GM12873 (cell line): ENCODE measurements around the gene SLC6A4.

Experiments
- TF ChIP-seq, protein P1 (sequence below): IDR thresholded peaks from 2 replicates; pipeline ENCODE4 v1.5.1; 2012; ENCODE audit warnings: low read depth, mild to moderate bottlenecking, moderate library complexity, low read length, control low read depth; ENCODE audit not compliant: insufficient read depth; ENCODE audit errors: missing control alignments

Gene SLC6A4

DNA sequence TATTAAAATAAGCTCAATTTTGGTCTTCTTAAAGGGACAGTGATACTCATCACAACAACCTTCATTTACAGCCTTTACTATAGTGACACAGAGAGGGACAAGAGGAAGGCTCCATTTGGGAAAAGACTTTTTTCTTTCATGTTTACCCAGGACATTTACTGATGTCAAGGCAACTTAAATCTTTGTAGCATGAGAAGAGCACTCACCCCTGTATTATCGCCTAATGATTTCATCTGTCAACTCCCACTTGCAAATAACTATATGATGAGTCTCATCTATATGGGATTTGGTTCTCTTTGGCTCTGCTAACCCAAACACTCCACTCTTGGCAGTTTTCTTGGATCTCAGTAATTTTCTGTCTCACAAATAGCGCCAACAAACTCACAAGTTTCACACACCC is 32.1 kb upstream of the SLC6A4 start:
- TF ChIP-seq, protein P1, sequence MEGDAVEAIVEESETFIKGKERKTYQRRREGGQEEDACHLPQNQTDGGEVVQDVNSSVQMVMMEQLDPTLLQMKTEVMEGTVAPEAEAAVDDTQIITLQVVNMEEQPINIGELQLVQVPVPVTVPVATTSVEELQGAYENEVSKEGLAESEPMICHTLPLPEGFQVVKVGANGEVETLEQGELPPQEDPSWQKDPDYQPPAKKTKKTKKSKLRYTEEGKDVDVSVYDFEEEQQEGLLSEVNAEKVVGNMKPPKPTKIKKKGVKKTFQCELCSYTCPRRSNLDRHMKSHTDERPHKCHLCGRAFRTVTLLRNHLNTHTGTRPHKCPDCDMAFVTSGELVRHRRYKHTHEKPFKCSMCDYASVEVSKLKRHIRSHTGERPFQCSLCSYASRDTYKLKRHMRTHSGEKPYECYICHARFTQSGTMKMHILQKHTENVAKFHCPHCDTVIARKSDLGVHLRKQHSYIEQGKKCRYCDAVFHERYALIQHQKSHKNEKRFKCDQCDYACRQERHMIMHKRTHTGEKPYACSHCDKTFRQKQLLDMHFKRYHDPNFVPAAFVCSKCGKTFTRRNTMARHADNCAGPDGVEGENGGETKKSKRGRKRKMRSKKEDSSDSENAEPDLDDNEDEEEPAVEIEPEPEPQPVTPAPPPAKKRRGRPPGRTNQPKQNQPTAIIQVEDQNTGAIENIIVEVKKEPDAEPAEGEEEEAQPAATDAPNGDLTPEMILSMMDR, result no peak

- TF ChIP-seq, protein P1, result no peak
Observed at GRCh38 chr17:30263552-30264333, 28.2 kb upstream of the SLC6A4 start.

DNA sequence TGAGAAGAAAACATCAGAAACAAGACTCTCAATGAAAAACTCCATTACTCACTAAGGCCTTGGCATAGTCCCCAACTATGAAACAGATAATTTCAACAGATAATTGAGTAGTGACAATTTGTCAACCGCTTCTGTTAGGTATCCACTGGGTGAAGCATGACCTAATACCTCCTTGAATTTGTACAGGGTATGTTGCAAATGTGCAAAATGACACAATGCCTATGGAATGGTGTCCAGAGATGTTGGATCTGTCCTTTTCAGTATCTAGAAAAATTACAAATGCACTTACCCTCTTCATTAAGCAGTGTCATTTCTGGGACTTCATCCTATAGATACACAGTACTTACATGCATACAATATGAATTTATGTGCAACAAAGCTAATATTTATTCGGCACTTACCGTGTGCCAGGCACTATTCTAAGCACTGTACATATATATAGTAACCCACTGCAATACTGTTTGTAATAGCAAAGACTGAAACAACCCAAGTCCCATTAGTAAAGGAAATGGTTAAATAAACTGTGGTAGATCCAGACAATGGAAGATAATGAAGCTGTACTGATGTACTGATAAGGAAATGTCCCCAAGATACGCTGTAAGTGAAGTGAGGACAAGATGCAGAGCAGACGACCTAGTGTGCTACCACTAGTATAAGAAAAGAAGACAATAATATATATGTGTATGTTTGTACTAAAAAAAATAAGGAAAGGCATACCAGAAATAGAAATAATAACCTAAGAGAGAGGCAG is 21.4 kb upstream of the SLC6A4 start:
- TF ChIP-seq, protein P1, result no peak

DNA sequence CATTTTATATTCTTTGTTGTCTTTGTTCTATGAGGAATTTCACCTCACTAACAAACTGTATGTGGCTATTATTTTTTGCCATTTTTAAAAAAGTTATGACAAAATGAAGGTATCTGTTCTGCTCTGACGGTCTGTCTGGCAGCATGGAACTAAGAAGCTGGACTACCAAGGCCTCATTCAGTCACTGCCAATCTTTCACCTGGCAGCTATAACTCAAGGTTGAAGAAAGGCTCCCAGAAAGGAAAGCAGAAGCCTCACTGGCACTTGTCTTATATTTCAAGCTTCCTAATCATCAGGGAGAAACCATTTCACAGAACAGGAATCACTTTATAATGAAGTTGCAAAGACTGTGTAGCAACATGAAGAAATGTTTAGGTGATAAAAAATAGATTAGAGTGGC is 18.7 kb upstream of the SLC6A4 start:
- TF ChIP-seq, protein P1, result no peak

- TF ChIP-seq, protein P1, result no peak
Observed at GRCh38 chr17:30253312-30253711, 17.8 kb upstream of the SLC6A4 start.

- TF ChIP-seq, protein P1, result no peak
Observed at GRCh38 chr17:30251931-30252330, 16.4 kb upstream of the SLC6A4 start.

- TF ChIP-seq, protein P1, result no peak
Observed at GRCh38 chr17:30249460-30249859, 14.0 kb upstream of the SLC6A4 start.
